C4-2B (cell line): ENCODE data around the gene MAP3K7CL.

Source experiments
- CTCF ChIP-seq: fragments of 450-650 bp; conservative IDR thresholded peaks from 2 replicates; pipeline ENCODE4 v1.5.1; 2017; ENCODE audit warnings: mild to moderate bottlenecking
- ZFX ChIP-seq: fragments of 450-650 bp; IDR thresholded peaks from 2 replicates; pipeline ENCODE4 v1.6.1; 2017

GRCh38 chr21:29205009-29205408 is 74.6 kb downstream of the MAP3K7CL start:
- TF ChIP-seq CTCF (no peak), ZFX (no peak)
